IMR-90 (cell line): Measurements from ENCODE around the gene TBATA.

ENCODE experiments used
- FOS ChIP-seq: fragments of 150-350 bp; IDR thresholded peaks from 2 replicates; pipeline ENCODE4 v1.6.1; 2016; ENCODE audit warnings: low read depth, low read length
- POLR2A ChIP-seq: IDR thresholded peaks from 2 replicates; pipeline ENCODE4 v1.6.1; 2012; ENCODE audit warnings: mild to moderate bottlenecking, low read depth, low read length
- RAD21 ChIP-seq: IDR thresholded peaks from 2 replicates; pipeline ENCODE4 v1.6.1; 2012; ENCODE audit warnings: low read length, improper control_type of control experiment
- RCOR1 ChIP-seq: IDR thresholded peaks from 2 replicates; pipeline ENCODE4 v1.6.1; 2012; ENCODE audit warnings: mild to moderate bottlenecking, low read length, improper control_type of control experiment; ENCODE audit not compliant: insufficient replicate concordance
- RFX5 ChIP-seq: IDR thresholded peaks from 2 replicates; pipeline ENCODE4 v1.8.0; 2012; ENCODE audit warnings: low read depth, mild to moderate bottlenecking, low read length, moderate library complexity
- TF ChIP-seq, protein P1 (sequence below): conservative IDR thresholded peaks from 2 replicates; pipeline ENCODE4 v1.5.1; 2012; ENCODE audit warnings: mild to moderate bottlenecking, low read depth, low read length, improper control_type of control experiment
- TF ChIP-seq, protein P2 (sequence below): fragments of 150-350 bp; IDR thresholded peaks from 2 replicates; pipeline ENCODE4 v1.6.1; 2017; ENCODE audit warnings: mild to moderate bottlenecking, antibody characterized with exemption, low read length, low read depth

DNA sequence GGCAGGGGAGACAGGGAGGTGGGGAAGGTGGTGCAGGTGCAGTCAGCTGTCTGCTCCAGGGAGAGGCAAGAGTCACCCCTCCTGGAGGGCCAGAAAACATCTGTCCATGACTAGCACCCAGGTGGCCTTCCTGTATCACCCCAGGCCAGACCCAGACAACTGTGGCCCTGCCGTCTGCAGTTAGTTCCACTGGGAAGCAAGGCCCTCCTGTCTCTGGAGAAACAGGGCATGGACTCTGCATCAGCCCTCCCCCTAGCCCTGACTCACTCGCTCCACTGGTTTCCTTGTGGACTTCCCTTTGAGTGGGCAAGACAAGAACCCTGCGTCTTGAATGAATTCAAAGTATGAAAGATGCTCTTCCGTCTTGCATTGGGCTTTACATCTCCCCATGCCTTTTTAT, 12.6 kb downstream of the TBATA start:
- TF ChIP-seq, protein P1, sequence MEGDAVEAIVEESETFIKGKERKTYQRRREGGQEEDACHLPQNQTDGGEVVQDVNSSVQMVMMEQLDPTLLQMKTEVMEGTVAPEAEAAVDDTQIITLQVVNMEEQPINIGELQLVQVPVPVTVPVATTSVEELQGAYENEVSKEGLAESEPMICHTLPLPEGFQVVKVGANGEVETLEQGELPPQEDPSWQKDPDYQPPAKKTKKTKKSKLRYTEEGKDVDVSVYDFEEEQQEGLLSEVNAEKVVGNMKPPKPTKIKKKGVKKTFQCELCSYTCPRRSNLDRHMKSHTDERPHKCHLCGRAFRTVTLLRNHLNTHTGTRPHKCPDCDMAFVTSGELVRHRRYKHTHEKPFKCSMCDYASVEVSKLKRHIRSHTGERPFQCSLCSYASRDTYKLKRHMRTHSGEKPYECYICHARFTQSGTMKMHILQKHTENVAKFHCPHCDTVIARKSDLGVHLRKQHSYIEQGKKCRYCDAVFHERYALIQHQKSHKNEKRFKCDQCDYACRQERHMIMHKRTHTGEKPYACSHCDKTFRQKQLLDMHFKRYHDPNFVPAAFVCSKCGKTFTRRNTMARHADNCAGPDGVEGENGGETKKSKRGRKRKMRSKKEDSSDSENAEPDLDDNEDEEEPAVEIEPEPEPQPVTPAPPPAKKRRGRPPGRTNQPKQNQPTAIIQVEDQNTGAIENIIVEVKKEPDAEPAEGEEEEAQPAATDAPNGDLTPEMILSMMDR, result no peak
- TF ChIP-seq FOS (no peak), RFX5 (no peak), RAD21 (no peak), RCOR1 (no peak), POLR2A (no peak)
- TF ChIP-seq, protein P2, sequence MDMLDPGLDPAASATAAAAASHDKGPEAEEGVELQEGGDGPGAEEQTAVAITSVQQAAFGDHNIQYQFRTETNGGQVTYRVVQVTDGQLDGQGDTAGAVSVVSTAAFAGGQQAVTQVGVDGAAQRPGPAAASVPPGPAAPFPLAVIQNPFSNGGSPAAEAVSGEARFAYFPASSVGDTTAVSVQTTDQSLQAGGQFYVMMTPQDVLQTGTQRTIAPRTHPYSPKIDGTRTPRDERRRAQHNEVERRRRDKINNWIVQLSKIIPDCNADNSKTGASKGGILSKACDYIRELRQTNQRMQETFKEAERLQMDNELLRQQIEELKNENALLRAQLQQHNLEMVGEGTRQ, result no peak
